K562 (cell line): ENCODE measurements around the gene LRRC59. TPM values are rescaled to one million over a fixed set of nuclear protein-coding genes. Genes with fewer than 3 reads are reported as not detected.

Experiments
- ATF7 ChIP-seq: fragments of 450-650 bp; IDR thresholded peaks from 2 replicates; pipeline ENCODE4 v1.7.1; 2014; ENCODE audit warnings: mild to moderate bottlenecking, moderate library complexity
- BRD9 ChIP-seq: fragments of 450-650 bp; IDR thresholded peaks from 2 replicates; pipeline ENCODE4 v1.6.1; 2018; ENCODE audit warnings: low read depth; ENCODE audit not compliant: partially characterized antibody
- C11orf30 ChIP-seq: fragments of 450-650 bp; IDR thresholded peaks from 2 replicates; pipeline ENCODE4 v1.6.1; 2016; ENCODE audit warnings: low read depth, mild to moderate bottlenecking
- CC2D1A ChIP-seq: fragments of 450-650 bp; IDR thresholded peaks from 2 replicates; pipeline ENCODE4 v1.6.1; 2017; ENCODE audit warnings: mild to moderate bottlenecking
- CREB1 ChIP-seq, 2 experiments: sonication (generic) in 1 of 2; formaldehyde crosslinking in 1 of 2; IDR thresholded peaks; 2 replicates each; pipeline versions ENCODE4 v1.6.1 to v1.8.0; 2012 to 2022; ENCODE audit warnings: inconsistent platforms in 1 of 2, mild to moderate bottlenecking in 1 of 2, missing genetic modification reagents in 1 of 2, moderate library complexity in 1 of 2
- EGR1 ChIP-seq: fragments of 450-650 bp; conservative IDR thresholded peaks from 2 replicates; pipeline ENCODE4 v1.6.1; 2017; ENCODE audit warnings: mild to moderate bottlenecking
- ETV5 ChIP-seq: sonication (generic); formaldehyde crosslinking; IDR thresholded peaks from 2 replicates; pipeline ENCODE4 v1.4.0; 2020; ENCODE audit warnings: low read depth, mild to moderate bottlenecking, missing genetic modification reagents
- FIP1L1 ChIP-seq: fragments of 200-400 bp; formaldehyde crosslinking; IDR thresholded peaks from 2 replicates; pipeline ENCODE4 v1.6.1; 2018; ENCODE audit warnings: mild to moderate bottlenecking, low read depth, low read length; ENCODE audit not compliant: poor library complexity, severe bottlenecking
- FOSL1 ChIP-seq: fragments of 200-800 bp; sonication (Bioruptor generic); conservative IDR thresholded peaks from 2 replicates; pipeline ENCODE4 v1.6.1; 2016; ENCODE audit warnings: missing genetic modification characterization, missing compliant biosample characterization
- HMG20B ChIP-seq: fragments of 250-450 bp; sonication (Bioruptor Pico); IDR thresholded peaks from 2 replicates; pipeline ENCODE4 v1.5.0; 2021; ENCODE audit warnings: mild to moderate bottlenecking
- KAT7 ChIP-seq: sonication (generic); formaldehyde crosslinking; IDR thresholded peaks from 2 replicates; pipeline ENCODE4 v1.8.0; 2022; ENCODE audit warnings: missing genetic modification reagents, mild to moderate bottlenecking, borderline replicate concordance
- LEF1 ChIP-seq: fragments of 450-650 bp; IDR thresholded peaks from 2 replicates; pipeline ENCODE4 v1.6.1; 2016; ENCODE audit warnings: mild to moderate bottlenecking
- OTX1 ChIP-seq: fragments of 450-650 bp; formaldehyde crosslinking; IDR thresholded peaks from 2 replicates; pipeline ENCODE4 v1.4.0; 2022; ENCODE audit warnings: mild to moderate bottlenecking
- PHB2 ChIP-seq: fragments of 450-650 bp; IDR thresholded peaks from 2 replicates; pipeline ENCODE4 v1.6.1; 2017; ENCODE audit warnings: low read depth
- PKNOX1 ChIP-seq: fragments of 450-650 bp; IDR thresholded peaks from 2 replicates; pipeline ENCODE4 v1.6.1; 2016
- RAD51 ChIP-seq: fragments of 450-650 bp; IDR thresholded peaks from 2 replicates; pipeline ENCODE4 v1.7.1; 2016; ENCODE audit warnings: low read depth, mild to moderate bottlenecking, borderline replicate concordance
- TFAP4 ChIP-seq: sonication (generic); formaldehyde crosslinking; IDR thresholded peaks from 2 replicates; pipeline ENCODE4 v1.8.0; 2022; ENCODE audit warnings: missing genetic modification reagents, mild to moderate bottlenecking, moderate library complexity, borderline replicate concordance
- polyA plus RNA-seq, 8 experiments: library from polyadenylated mRNA; depleted of rRNA in 4 of 8; stranded (reverse) in 5 of 8; unstranded in 3 of 8; fragments of >200 nt; fragmentation: Nextera tagmentation in 2 of 8; fragmentation: Illumina TruSeq in 1 of 8; extraction: Ambion mirVana in 2 of 8; extraction: Trizol in 1 of 8; gene quantifications; 2 replicates each; pipeline versions ENCODE4 v1.2.1 to v1.2.3, GENCODE V29; 2011 to 2014; ENCODE audit warnings: inconsistent platforms in 1 of 8, missing spikeins in 1 of 8
- total RNA-seq, 7 experiments: library from RNA; depleted of rRNA in 6 of 7; stranded (reverse); fragments of >200 nt in 6 of 7; fragmentation: Illumina TruSeq in 2 of 7; extraction: Trizol in 2 of 7; gene quantifications; 2 replicates each; pipeline versions ENCODE4 v1.2.1 to v1.2.3, GENCODE V29; 2011 to 2021; ENCODE audit warnings: low replicate concordance in 1 of 7
- TF ChIP-seq, protein P1 (sequence below), 3 experiments: IDR thresholded peaks in 2 of 3; conservative IDR thresholded peaks in 1 of 3; 2 replicates each; pipeline ENCODE4 v1.5.1; 2011 to 2012; ENCODE audit warnings: low read length in 3 of 3, mild to moderate bottlenecking in 3 of 3, control low read depth in 2 of 3, improper control_type of control experiment in 1 of 3, inconsistent platforms in 1 of 3, low read depth in 1 of 3, mixed read lengths in 1 of 3, moderate library complexity in 1 of 3; ENCODE audit not compliant: insufficient read depth in 2 of 3

Gene LRRC59
- total and polyA plus RNA-seq, 9 of the 15 experiments (the other 6 are each of a cell fraction or from before 2014, with no cell fraction given), result 27.8 to 244 (median 154) TPM

- TF ChIP-seq OTX1 (CRISPR knock-in tag), result no peak
- no peak for TF ChIP-seq FIP1L1
- no peak for TF ChIP-seq RAD51
- peak; percentile 93 for TF ChIP-seq CC2D1A
- no peak for TF ChIP-seq HMG20B
- TF ChIP-seq BRD9, result no peak
- no peak for TF ChIP-seq CREB1 (IDR thresholded peaks at IDR 0.05)
- TF ChIP-seq CREB1 (CRISPR knock-in tag; IDR thresholded peaks at IDR 0.05), result 0 out of 2 replicates have a peak, but pooled peaks have one; percentile 31
- peak; percentile 24; the same call in 1 of the 2 replicates for TF ChIP-seq ATF7
- TF ChIP-seq, protein P1, sequence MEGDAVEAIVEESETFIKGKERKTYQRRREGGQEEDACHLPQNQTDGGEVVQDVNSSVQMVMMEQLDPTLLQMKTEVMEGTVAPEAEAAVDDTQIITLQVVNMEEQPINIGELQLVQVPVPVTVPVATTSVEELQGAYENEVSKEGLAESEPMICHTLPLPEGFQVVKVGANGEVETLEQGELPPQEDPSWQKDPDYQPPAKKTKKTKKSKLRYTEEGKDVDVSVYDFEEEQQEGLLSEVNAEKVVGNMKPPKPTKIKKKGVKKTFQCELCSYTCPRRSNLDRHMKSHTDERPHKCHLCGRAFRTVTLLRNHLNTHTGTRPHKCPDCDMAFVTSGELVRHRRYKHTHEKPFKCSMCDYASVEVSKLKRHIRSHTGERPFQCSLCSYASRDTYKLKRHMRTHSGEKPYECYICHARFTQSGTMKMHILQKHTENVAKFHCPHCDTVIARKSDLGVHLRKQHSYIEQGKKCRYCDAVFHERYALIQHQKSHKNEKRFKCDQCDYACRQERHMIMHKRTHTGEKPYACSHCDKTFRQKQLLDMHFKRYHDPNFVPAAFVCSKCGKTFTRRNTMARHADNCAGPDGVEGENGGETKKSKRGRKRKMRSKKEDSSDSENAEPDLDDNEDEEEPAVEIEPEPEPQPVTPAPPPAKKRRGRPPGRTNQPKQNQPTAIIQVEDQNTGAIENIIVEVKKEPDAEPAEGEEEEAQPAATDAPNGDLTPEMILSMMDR (IDR thresholded peaks at IDR 0.05 in 2 of 3, conservative IDR thresholded peaks at IDR 0.05 in 1 of 3; ENCODE audit: insufficient read depth in 2 of 3, low read depth in 1 of 3, low read length in 3 of 3), result peak; percentile 56 to 75 (median 71)
- peak; percentile 87 for TF ChIP-seq KAT7 (CRISPR knock-in tag)
- no peak for TF ChIP-seq PHB2
- no peak for TF ChIP-seq ETV5 (CRISPR knock-in tag)
- TF ChIP-seq LEF1, result no peak
- TF ChIP-seq C11orf30, result no peak
- TF ChIP-seq TFAP4 (CRISPR knock-in tag), result peak; percentile 41; the same call in 1 of the 2 replicates
- TF ChIP-seq EGR1, result no peak
- TF ChIP-seq FOSL1, result peak; percentile 36; the same call in 1 of the 2 replicates
- TF ChIP-seq PKNOX1, result peak; percentile 92
These were observed 29.8 kb upstream of the LRRC59 start (continued) for GRCh38 chr17:50426814-50427787.
